GM18499 (cell line): Measurements from ENCODE around the gene KCNRG.
"Not testable (repeated sequence)": the region's sequence is repeated elsewhere in the genome, so short reads cannot be mapped to it uniquely, and the experiment has no call there.

Source experiments
- ATAC-seq: cut with Tn5 transposase; IDR thresholded peaks from one replicate; pipeline ENCODE4 v1.9.1; 2021; ENCODE audit warnings: moderate number of reproducible peaks; ENCODE audit not compliant: insufficient read depth, unreplicated experiment

KCNRG gene

DNA sequence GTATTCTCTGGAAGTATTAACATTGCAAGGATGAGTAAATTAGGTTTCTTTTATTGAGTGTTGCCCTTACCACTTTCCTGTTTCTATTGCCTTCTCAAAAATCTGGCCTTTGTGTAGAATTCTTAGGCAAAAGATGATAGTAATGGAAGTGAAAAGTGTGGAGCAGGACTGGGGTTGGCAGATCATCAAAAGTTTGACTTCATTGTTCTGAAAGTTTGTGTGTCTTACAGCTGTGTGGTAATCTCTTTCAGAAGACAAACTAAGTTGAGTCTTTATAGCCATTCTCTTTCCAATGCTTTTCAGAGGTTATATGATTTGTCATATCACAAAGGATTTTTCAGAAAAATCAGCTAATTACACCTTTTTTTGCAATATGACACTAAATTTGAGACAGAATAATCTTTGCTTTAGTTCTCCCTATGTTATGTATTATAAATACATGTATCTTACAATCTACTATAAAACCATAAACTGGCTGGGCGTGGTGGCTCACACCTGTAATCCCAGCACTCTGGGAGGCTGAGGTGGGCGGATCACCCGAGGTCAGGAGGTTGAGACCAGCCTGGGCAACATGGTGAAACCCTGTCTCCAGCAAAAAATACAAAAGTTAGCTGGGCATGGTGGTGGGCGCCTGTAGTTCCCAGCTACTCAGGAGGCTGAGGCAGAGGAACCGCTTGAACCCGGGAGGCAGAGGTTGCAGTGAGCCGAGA is 8.7 kb upstream of the KCNRG start:
- no peak for ATAC-seq

DNA sequence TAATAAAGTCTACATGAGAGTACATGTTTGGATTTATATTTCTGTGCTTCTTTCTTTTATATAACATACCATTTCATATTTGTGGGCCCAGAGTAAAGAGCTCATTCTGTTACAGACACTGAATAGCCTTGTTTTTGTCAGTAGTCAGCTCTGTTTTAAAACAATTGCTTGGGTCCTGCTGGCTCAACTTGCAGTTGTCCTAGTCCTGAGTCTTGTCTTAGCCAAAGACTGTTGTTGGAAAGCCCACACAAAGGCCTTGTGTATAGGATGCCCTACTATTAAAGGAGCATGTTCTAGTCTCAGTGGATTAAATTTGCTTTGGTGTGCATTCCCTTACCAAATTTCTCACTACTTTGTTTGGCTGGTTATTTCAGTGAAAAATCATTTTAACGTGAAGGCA is 3.8 kb upstream of the KCNRG start:
- no peak for ATAC-seq

DNA sequence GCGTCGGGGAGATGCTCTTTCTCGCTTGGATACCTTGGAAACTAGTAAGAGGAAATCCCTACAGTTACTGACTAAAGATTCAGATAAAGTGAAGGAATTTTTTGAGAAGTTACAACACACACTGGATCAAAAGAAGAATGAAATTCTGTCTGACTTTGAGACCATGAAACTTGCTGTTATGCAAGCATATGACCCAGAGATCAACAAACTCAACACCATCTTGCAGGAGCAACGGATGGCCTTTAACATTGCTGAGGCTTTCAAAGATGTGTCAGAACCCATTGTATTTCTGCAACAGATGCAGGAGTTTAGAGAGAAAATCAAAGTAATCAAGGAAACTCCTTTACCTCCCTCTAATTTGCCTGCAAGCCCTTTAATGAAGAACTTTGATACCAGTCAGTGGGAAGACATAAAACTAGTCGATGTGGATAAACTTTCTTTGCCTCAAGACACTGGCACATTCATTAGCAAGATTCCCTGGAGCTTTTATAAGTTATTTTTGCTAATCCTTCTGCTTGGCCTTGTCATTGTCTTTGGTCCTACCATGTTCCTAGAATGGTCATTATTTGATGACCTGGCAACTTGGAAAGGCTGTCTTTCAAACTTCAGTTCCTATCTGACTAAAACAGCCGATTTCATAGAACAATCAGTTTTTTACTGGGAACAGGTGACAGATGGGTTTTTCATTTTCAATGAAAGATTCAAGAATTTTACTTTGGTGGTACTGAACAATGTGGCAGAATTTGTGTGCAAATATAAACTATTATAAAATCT is 2.7 kb upstream of the KCNRG start:
- ATAC-seq, result no peak

DNA sequence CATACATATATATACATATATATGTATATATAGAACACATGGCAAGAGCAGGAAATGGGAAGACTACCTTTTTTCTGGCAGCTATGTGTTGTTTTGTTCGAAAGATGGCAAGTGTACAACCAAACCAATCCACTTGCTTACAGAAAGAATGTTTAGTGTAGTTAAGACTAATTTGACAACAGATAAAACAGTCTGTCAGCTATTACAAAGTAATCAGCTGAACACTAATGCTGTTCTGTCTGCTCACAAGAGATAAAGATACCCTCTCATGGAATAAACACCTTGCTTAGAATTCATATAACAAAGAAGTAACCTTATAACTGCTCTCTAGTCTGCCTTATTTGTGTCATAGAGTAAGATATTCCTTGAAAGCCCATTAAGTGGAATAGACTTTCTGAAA is 858 bp upstream of the KCNRG start:
- no peak for ATAC-seq

DNA sequence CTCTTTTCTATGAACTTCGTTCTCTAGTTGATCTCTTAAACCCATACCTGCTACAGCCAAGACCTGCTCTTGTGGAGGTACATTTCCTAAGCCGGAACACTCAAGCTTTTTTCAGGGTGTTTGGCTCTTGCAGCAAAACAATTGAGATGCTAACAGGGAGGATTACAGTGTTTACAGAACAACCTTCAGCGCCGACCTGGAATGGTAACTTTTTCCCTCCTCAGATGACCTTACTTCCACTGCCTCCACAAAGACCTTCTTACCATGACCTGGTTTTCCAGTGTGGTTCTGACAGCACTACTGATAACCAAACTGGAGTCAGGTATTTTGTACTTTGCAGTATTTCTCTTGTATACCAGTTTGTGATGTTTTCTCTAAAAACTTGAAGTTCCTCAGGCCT is 506 bp downstream of the KCNRG start:
- no peak for ATAC-seq

DNA sequence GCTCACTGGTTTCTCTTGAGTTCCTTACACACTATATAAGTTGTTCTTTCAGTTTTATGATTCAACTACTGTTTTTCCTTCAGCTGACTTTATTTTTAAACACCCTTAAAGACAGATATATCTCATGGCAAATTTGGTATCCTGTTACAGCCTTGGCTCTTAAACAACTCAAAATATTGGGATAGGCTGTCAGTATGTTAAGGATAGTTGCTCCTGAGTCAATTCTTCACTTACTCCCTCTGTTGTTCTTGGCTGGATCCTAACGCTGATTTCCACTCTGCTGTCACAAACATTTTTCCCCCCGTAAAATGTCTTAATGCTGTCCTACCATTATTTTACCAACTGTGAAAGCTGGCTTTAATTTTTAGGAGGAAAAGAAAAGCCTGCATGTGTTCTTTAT is 1.2 kb downstream of the KCNRG start:
- no peak for ATAC-seq

DNA sequence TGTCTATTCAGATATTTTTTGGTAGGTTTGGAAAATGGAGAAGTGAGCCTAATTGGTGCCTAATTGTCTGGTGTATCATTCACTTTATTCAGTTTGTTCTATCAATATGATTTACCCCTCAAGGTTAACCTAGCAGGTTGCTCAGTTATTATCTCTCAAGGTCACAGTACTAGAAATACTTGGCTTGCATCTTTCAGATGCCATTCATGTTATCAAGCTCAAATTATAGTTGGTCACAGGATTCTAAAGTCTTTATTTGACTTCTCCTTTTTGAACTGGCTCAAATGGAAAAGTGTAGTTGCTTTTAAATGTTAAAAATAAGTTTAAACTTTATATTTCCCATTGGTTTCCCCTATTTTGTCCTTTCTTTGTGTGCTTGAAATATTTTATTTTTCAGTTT is 2.6 kb downstream of the KCNRG start:
- ATAC-seq, result no peak

DNA sequence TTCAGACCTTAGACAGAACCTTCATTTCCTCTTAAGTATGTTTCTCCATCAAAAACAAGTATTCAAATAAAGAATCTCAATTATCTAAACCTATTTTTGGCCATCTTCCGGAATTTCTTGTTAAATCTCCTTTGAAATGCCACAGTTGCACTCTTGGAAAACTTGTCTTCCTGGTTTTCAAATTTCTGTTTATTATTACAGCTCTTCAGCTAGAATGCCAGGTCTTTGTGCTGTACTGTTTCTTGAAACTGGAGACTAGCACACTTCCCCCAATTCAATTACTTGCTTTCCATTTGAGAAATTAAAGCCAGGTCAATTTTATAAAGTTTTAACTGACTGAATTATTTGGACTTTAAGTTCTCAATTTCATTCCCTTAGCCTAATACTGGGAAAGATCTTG is 10.2 kb downstream of the KCNRG start:
- ATAC-seq, result no peak

DNA sequence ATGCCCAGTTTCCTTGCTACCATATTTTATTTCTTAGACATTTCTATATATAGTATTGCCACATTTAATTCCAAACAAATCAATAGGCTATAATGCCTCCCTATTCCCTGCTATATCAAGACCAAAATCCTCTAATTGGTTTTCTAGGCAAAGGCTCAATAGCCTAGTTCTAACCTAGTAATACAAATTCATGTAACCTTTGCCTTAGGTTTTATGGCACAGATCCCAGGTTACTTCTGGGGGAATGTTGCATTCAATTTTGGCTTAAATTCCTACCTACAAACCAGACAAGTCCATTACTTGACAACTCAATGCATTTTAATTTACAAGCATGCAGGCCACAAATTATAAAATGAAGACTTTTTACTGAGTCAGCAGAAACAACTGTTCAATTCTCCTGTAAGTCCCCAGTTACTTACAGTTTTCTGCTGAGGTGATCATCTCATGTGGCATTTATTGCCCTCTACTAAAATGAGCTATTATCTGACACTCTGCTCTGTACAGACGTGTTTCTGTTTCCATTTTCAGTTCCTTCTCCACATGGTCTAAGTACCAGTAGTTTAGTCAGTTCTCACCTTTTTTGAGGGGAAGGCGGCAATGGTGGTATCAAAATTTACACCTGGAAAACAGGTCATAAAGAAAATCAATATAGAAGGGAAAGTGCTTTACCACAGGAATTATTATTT is 11.7 kb downstream of the KCNRG start:
- peak; percentile 87 for ATAC-seq

DNA sequence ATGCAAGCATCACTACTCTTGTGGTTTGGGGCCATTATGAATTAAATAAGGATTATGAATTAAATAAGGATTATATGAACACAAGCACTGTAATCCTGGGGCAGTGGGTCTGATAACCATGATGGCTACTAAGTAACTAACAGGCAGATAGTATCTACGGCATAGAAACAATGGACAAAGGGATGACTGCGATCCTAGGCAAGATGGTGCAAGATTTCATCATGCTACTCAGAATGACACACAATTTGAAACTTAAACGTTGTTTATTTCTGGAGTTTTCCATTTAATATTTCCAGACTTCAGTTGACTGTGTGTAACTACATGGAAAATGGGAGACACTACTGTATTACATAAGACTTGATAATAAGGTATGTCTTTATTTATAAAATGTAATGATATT is 15.1 kb downstream of the KCNRG start:
- no peak for ATAC-seq

DNA sequence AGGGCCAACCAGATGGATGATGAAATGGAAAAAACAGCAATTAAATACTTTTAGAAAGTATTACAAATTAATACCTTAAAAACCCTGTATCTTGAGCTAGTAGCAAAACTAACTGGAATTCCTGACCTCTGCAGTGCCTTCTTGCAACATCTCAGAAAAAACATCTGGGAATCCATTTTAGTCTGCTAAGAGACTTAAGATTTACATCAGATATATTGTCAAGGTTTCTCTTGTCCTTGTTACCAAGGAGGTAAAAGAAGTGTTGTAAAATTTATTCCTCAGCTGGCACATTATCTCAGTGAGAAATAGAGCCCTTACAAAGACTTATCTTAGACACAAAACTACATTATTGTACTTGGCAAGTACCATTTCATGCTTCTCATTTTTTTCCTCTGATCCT is 18.5 kb downstream of the KCNRG start:
- ATAC-seq, result no peak

DNA sequence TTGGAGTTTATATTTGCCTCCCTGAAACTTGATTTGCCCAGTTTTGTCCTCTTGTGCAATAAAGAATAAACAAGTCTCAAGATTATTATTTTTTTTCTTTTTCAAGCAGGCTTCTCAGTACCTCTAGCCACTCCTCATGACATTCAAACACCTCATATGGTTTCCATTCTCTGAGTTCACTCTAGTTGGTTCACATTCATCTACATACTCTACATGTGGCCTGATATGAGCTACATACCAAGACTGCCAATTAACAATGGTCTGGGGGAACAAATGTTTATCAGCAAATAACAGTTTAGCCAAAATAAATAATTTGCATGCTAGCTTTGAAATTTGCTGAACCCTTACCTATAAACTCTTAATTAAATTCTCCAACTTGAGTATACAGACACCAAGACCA is 22.5 kb downstream of the KCNRG start:
- ATAC-seq, result no peak

DNA sequence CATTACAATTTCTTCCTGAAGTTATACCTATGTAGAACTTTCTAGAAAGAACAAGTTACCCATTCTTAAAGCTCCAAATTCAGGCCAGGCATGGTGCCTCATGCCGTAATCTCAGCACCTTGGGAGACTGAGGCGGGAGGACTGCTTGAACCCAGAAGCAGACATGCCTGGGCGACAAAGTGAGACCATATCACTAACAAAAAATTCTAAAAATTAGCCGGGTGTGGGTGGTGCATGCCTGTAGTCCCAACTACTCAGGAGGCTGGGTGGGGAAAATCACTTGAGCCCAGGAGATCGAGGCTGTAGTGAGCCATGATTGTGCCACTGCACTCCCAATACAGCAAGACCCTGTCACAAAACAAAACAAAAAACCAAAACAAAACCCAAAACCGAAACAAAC is 23.0 kb downstream of the KCNRG start:
- ATAC-seq, result no peak

DNA sequence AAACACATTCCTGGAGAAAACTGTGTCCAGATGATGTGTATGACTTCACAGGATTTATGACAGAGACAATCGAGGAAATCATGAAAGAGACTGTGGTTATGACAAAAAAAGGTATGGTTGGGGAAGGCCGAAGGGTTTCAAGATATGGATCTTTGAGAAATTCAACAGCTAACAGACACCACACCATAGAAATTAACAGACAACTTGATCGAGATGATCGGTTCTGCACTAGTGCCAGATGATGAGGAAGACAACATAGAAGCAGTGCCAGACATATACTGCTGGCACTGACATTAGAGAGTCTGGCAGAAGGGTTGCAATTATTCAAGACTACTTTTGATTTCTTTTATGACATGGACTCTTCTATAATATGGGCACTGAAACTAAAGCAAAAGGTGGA is 37.2 kb downstream of the KCNRG start:
- no peak for ATAC-seq

DNA sequence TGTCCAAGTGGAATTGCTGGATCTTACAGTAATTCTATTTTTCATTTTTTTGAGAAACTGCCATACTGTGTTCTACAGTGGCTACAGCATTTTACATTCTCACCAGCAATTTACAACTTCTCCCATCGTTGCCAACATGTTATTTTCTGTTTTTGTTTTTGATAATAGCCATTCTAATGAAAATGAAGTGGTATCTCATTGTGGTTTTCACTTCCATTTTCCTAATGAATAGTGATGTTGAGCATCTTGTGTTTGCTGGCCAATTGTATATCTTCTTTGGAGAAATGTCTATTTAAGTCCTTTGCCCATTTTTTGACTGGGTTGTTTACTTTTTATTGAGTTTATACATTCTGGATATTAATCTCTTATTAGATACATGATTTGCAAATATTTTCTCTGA is 38.6 kb downstream of the KCNRG start:
- ATAC-seq, result no peak

DNA sequence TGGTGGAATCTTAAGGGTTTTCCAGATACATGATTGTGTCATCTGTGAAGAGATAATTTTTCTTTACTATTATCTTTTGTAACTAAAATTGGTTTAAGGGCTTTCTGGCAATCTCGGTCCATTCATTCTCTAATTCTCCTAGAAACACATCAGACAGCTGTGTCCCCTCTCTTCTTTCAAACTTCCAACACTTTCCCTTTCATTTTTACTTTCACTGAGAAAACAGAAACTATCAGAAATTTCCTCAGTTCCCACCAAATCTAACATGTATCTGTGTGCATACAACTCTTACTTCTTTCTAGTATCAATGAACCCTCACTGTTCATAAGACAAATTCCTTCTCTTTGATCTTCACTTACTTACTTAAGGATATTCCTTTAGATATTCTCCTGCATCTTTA is 40.2 kb downstream of the KCNRG start:
- no peak for ATAC-seq

DNA sequence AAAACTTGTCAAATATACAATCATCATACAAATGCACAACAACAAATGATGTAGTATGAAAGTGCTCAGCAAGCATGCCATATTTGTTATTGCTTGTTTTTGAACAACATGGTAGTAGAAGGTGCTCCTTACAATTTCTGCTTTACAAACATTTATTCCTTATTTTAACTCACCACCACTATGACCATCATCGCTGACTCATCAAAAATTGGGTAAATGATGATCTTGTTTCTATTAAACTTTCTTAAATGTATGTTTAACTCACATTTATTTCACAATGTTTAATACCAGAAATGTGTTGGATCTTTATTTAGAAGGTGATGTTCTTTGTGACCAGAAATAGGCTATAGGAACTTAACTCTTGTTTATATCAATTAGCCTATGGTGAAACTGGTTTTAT is 45.5 kb downstream of the KCNRG start:
- ATAC-seq, result no peak

DNA sequence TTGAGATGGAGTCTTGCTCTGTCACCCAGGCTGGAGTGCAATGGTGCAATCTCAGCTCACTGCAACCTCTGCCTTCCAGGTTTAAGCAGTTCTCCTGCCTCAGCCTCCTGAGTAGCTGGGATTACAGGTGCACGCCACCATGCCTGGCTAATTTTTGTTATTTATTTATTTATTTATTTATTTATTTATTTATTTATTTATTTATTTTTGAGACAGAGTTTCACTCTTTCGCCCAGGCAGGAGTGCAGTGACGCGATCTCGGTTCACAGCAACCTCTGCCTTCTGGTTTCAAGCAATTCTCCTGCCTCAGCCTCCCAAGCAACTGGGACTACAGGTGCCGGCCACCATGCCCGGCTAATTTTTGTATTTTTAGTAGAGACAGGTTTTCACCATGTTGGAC is 47.1 kb downstream of the KCNRG start:
- ATAC-seq, result not testable (repeated sequence)

DNA sequence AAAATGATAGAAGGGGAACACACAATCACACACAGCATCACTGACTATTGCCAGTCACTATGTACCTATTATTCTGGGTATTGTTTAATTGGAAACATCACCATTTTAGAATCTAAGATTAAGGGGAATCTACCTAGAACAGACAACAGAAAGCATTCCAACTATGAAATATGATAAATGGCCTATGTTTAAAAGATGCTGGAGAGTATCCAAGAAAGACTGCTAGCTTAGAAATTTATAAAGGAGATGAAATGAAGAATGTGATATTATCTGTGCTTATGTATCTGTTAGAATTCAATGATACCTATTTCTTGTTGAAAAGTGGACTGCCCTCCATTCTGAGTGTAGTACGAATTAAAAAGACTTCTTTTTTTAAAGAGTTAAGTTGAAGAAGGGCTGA is 50.5 kb downstream of the KCNRG start:
- ATAC-seq, result no peak

DNA sequence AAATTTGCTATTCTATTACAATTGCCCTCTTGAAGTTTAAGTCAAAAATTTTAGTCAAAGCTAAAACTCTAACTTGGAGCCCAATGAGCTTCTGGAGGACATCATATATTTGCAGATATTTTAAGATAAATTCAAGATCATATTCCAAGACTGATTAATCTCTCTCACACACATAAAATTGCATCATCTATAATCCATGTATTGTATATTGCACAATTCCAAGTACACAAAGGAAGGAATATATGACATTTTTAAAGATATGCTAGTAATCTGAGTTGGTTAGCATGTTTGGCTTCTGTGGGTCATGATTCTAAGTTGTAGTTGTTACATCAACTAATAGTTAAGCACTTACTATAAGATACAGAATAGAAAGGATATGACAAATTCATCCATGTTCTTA is 53.3 kb downstream of the KCNRG start:
- no peak for ATAC-seq

DNA sequence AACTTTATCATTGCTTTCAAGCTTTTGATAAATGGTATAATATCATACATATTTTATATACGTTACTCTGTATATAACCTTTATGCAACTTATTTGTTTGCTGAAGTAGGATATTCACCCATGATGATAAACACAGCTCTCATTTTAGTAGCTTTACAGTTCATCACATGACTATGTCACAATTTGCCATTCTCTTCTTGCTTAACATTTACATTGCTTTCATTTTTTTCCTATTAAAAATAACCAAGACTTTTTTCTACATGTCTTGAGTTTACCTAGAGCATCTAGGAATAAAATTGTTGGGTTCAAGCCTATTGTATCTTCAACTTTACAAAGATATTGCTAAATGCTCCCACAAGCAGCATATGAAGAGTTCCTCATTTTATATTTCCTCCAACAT is 54.0 kb downstream of the KCNRG start:
- no peak for ATAC-seq

DNA sequence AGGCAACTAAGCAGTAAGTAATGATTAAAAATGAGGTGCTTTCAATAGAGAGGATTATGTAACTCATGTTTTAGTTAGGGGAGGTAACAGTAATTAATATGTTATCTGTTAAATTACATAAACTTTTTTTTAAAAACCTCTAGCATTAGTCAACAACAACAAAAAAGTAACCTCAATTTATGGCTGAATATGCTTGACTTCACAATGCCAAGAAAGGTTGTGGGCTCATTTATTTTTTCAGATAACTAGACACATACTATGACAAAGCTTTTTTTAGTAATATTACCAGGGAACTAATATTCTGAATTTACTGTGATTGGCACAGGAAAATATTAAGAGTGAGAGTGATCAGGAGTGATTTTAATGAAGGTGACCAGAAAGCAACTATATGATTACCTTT is 54.9 kb downstream of the KCNRG start:
- no peak for ATAC-seq
